ENCODE measurements around the gene CUL9. TPM values are rescaled to one million over a fixed set of nuclear protein-coding genes. Genes with fewer than 3 reads are reported as not detected.

Gene CUL9
- total and polyA plus RNA-seq, 11 donors = 6.5 to 22.3 (median 12.5) TPM

GRCh38 chr6:43239054-43239453, 57.1 kb downstream of the CUL9 start:
- WGBS, 4 donors = 65 to 77% (median 74%) methylated on average over 2 of the region's 2 CpGs
- no peak for TF ChIP-seq POLR2A (IDR thresholded peaks at IDR 0.05)
- no peak for TF ChIP-seq CTCF (IDR thresholded peaks at IDR 0.05)
- ATAC-seq (no peak), DNase-seq (no peak)
- H3K9me3 ChIP-seq = peaks cover 0 to 8% (median 0%) of the 10 kb centered on the region in 12 donors
- no peaks in the 10 kb centered on the region for H3K4me1 ChIP-seq
- intact Hi-C loops (cut with DNase I) = no loop called here
- H3K4me3 ChIP-seq = no peak overlapping the region
- H3K27ac ChIP-seq = no peak overlapping the region
- no peaks in the 10 kb centered on the region for H3K36me3 ChIP-seq
- peaks cover 8 to 51% (median 20%) of the 10 kb centered on the region in 9 donors for H3K27me3 ChIP-seq

GRCh38 chr6:43240950-43241349, 59.0 kb downstream of the CUL9 start:
- ATAC-seq = no peak
- no peak overlapping the region for H3K4me3 ChIP-seq
- no peaks in the 10 kb centered on the region for H3K4me1 ChIP-seq
- H3K9me3 ChIP-seq = peaks cover 0 to 8% (median 0%) of the 10 kb centered on the region in 12 donors
- H3K36me3 ChIP-seq = no peaks in the 10 kb centered on the region
- H3K27me3 ChIP-seq = peaks cover 8 to 58% (median 20%) of the 10 kb centered on the region in 9 donors
- DNase-seq = no peak
- intact Hi-C loops (cut with DNase I) = no loop called here
- no peak overlapping the region for H3K27ac ChIP-seq
- 84 to 95% (median 92%) methylated on average over 1 of the region's 1 CpG for WGBS, 4 donors
- no peak for TF ChIP-seq CTCF (IDR thresholded peaks at IDR 0.05)
- no peak for TF ChIP-seq POLR2A (IDR thresholded peaks at IDR 0.05)

GRCh38 chr6:43241446-43241845, 59.5 kb downstream of the CUL9 start:
- Histone ChIP-seq H3K27me3 (peaks cover 8 to 59% (median 20%) of the 10 kb centered on the region in 9 donors), H3K4me3 (no peak overlapping the region), H3K27ac (no peak overlapping the region), H3K4me1 (peaks cover 0 to 2% (median 0%) of the 10 kb centered on the region in 12 donors), H3K36me3 (no peaks in the 10 kb centered on the region), H3K9me3 (peaks cover 0 to 8% (median 0%) of the 10 kb centered on the region in 12 donors)
- no peak for DNase-seq
- ATAC-seq = no peak
- intact Hi-C loops (cut with DNase I) = no loop called here
- TF ChIP-seq POLR2A (IDR thresholded peaks at IDR 0.05) (no peak), CTCF (IDR thresholded peaks at IDR 0.05) (no peak)
- 89 to 100% (median 90%) methylated on average over 2 of the region's 2 CpGs for WGBS, 4 donors

GRCh38 chr6:43242908-43243663, 61.1 kb downstream of the CUL9 start, which contains the start of gene TTBK1:
TTBK1 (plus strand) TSS chr6:43243481; CDS start chr6:43246661, 3,180 bp downstream.
- H3K27me3 ChIP-seq = peaks cover 8 to 55% (median 20%) of the 10 kb centered on the region in 9 donors
- no peak for DNase-seq

More at GRCh38 chr6:43242908-43243663, 61.1 kb downstream of the CUL9 start, which contains the start of gene TTBK1:
- Histone ChIP-seq H3K27ac (no peak within 1 kb of the TSS), H3K36me3 (no peaks in the 10 kb centered on the region), H3K4me3 (no peak within 1 kb of the TSS), H3K9me3 (peaks cover 0 to 8% (median 0%) of the 10 kb centered on the region in 12 donors), H3K4me1 (peaks cover 0 to 17% (median 9%) of the 10 kb centered on the region in 12 donors)
- 8 to 13% (median 11%) methylated on average over 27 to 47 of the region's 47 CpGs for WGBS, 4 donors
- ATAC-seq = no peak
- intact Hi-C loops (cut with DNase I) = no loop called here
- TF ChIP-seq CTCF (IDR thresholded peaks at IDR 0.05) = no peak
- TF ChIP-seq POLR2A (IDR thresholded peaks at IDR 0.05) = no peak
